Esophagus mucosa (tissue), 1 donor: ENCODE measurements around the gene FANCL. TPM values are rescaled to one million over a fixed set of nuclear protein-coding genes. Genes with fewer than 3 reads are reported as not detected.
"Not testable (repeated sequence)": the region's sequence is repeated elsewhere in the genome, so short reads cannot be mapped to it uniquely, and the experiment has no call there.

Source experiments
- ATAC-seq: fragments of 200-7000 bp; cut with Tn5 transposase; one replicate; pipeline ENCODE4 v1.9.1; 2020
- total RNA-seq: library from RNA; stranded (reverse); gene quantifications from one replicate; pipeline ENCODE4 v1.2.4, GENCODE V29; 2023
- donor health status: DM: yes; HTN: yes; CAD: no.

FANCL gene
- total RNA-seq = 9.2 TPM

DNA sequence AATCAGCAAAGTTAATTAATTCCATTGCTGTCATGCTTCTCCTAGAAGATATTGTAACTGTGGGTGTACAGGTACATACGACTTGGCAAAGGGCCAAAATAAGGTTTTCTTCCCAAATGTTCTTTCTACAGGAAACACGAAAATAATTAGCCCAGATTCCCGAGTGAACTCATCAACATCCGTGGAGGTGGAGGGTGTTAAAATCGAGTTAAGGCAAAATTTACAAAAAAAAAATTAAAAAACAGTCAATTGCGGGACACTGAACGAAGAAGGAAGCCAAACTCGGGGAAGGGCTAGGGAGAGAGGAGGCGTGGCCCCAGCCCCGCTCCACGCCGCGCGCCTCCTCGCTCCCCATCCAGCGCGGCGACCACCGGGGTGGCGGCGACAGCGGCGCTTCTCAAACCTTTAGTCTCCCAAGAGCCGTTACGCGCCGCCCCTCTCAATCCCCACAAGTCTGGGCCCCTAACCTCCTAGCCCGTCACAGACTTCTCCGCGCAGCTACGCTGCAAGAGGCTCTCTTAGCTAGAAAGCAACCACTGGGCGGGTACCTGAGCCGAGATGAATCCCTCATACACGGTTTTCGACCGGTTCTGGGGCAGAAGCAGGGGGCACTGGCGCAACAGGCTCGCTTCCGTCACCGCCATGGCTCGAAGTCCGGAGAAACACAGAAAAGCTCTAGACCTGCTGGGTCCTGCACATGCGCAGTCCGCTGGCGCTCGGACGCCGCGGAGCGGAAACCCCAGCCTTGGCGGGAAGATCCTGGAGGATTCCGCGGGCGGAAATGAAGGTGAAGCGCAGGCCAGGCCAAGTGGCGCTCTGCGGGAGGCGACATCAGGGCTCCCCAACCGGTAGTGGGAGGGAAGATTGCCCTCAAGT is at the start of gene FANCL:
FANCL (minus strand) TSS at position 656 of the 876 bp plus-strand sequence; CDS start at position 644, 12 bp downstream.
- ATAC-seq = peak; percentile 91

DNA sequence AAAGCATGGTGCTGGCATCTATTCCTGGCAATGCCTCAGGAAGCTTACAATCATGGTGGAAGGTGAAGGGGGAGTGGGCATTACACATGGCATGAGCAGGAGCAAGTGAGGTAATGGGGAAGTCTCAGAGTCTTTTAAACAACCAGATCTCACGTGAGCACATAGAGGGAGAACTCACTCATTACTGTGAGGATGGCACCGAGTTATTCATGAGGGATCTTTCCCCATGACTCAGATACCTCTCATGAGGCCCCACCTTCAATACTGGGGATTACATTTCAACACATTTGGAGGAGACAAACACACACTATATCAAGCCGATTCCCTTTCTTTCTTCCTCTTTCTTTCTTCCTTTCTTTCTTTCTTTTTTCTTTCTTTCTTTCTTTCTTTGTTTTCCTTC is 47.9 kb upstream of the FANCL start:
- peak; percentile 94 for ATAC-seq

DNA sequence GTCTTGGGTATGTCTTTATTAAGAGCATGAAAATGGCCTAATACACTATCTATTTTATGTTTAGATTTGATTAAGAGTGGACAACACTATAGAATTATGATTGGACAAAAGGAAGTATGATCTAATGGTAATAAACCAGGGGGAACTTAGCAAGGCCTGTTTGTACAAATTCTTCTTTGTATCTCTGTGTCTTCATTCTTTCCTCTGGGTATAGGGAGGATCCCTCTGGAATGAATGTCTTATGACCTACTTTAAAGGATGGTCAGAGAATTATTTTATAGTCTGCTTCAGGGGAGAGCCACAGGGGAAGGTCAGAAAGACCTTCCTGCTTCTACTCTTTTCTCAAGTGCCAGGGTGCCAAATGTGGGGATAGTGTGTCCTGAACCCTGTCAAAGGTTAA is 42.8 kb upstream of the FANCL start:
- ATAC-seq = no peak

DNA sequence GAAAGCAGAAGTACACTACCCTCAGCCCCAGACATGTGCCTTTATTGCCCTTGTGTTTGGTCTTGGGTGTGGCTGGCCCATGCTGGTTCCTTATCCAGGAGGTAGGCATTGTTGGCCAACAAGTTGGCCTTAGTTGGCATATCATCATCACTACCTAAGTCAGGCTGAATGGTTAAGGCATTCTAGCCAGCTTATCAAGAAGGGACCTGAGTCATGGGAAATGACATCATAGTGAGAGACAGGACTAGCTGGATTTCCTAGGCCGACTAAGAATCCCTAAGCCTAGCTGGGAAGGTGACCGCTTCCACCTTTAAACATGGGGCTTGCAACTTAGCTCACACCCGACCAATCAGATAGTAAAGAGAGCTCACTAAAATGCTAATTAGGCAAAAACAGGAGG is 34.0 kb upstream of the FANCL start:
- peak; percentile 93 for ATAC-seq

DNA sequence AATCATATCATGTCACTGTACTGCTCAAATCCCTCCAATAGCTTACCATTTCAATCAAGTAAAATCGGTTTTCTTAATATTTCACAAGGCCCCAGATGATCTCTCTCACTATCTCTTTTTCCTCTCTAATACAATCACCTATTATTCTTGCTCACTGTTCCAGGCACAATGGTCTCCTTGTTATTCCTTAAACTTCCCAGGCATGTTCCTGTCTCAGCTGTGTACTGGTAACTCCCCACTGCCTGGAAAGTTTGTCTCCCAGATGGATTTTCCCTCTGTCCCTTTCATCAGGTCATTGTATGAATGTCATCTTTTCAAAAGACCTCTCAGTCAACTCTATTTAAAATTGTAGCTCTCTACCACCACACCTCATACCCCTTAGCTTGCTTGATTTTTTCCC is 30.7 kb upstream of the FANCL start:
- no peak for ATAC-seq

DNA sequence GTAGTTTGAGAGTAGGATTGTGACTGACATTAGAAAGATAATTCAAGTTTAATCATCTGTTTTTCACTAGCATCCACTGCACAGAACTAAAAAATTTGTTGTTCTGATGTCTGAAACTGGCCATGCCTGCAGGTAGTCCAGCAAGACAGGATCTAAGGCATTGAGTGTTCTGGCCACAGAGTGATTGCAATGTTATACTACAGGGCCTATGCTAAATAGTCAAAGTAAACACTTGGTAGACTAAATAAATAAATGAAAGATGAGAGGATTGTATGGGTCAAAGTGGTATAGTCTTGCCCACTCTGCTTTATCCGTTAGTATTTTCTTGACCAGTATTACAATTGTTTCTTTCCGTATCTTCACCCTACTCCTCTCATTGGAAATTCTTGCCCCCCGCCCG is 27.6 kb upstream of the FANCL start:
- ATAC-seq = no peak

DNA sequence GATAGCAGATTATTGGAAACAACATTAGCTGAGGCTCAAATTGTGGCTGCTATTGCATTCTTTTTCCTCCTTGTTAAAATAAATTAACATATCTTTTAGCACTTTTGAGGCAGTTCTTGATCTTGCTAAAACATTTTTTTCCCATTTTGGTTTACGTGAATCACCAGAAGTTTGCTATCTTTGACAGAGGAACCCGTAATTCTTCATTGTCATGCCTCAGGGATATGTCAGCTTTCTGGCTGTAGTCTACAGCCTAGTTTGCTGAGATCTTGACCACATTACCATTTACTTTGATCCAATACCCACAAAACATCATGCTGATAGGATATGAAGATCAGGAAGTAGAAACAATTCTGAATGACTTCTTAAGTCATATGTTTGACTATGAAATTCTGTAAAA is 25.1 kb upstream of the FANCL start:
- ATAC-seq = no peak

DNA sequence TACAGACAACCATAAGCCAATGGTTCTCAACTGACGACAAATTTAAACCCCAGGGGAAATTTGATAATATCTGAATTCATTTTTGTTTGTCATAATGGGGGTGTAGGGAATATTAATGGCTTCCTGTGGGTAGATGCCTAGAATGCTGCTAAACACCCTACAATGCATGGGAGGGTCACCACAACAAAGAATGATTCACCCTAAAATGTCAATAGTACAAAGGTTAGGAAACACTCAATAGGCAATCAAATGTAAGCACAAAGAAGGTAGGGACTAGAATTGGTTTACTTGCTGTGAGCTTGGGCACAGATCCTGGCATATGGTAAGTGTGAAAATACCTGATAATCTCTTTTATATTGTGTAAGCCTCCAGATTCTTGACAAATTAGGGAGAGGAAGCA is 20.1 kb upstream of the FANCL start:
- no peak for ATAC-seq

DNA sequence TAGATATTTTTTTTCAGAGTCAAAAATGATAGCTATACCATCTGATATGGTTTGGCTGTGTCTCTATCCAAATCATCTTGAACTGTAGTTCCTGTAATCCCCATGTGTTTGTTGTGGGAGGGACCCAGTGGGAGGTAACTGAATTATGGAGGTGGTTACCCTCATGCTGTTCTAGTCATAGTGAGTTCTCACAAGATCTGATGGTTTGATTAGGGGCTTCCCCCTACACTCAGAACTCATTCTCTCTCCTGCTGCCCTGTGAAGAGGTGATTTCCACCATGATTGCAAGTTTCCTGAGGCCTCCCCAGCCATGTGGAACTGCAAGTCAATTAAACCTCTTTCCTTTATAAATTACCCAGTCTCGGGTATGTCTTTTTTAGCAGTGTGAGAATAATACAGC is 17.3 kb upstream of the FANCL start:
- ATAC-seq = not testable (repeated sequence)

DNA sequence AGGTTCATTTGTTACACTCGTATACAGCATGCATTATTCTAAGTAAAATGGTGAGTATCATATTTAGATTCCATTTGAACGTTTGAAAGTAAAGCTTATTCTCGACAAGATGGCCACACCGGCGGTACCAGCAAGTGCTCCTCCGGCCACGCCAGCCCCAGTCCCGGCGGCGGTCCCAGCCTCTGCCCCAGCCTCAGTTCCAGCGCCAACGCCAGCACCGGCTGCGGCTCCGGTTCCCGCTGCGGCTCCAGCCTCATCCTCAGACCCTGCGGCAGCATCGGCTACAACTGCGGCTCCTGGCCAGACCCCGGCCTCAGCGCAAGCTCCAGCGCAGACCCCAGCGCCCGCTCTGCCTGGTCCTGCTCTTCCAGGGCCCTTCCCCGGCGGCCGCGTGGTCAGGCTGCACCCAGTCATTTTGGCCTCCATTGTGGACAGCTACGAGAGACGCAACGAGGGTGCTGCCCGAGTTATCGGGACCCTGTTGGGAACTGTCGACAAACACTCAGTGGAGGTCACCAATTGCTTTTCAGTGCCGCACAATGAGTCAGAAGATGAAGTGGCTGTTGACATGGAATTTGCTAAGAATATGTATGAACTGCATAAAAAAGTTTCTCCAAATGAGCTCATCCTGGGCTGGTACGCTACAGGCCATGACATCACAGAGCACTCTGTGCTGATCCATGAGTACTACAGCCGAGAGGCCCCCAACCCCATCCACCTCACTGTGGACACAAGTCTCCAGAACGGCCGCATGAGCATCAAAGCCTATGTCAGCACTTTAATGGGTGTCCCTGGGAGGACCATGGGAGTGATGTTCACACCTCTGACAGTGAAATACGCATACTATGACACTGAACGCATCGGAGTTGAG is 10.4 kb upstream of the FANCL start:
- ATAC-seq = not testable (repeated sequence)

DNA sequence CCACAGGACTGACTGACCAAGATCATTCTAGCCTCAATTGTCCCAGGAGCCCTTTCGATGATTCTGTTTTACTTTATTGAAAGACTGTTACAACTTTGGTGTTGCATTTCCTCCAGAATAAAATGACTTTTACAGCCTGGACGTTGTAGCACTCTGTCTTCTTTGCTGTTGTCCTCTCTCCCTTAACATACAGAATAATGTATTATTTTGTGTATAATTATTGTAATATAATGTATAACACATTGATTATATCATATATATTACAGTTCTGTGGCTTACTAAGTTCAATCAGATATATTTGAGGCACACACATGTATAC is 380 bp upstream of the FANCL start:
- no peak for ATAC-seq

DNA sequence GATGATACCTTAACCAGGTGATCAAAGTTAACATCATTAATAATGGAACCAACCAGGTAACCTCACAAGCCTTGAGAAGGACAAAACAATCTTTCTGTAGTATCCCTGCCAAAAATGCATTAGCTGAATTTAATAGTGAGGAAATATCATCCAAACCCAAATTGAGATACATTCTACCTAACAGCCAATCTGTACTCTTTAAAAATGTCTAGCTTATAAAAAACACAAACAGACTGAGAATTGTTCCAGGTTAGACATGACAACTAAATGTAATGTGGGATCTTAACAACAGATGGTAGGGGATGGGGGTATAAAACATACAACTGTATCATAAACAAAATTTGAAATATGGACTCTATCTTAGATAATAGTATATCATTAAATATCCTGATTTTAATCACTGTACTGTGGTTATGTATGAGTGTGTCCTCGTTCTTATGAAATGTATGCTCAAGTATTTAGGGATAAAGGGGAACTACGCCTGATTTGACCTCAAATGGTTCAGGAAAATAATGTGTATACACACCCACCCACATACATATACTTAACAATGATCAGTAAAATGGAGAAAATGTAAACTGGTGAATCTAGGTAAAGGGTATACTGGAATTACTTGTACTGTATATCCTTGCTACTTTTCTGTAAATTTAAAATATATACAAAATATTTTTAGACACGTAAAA is 1.7 kb downstream of the FANCL start:
- ATAC-seq = no peak

DNA sequence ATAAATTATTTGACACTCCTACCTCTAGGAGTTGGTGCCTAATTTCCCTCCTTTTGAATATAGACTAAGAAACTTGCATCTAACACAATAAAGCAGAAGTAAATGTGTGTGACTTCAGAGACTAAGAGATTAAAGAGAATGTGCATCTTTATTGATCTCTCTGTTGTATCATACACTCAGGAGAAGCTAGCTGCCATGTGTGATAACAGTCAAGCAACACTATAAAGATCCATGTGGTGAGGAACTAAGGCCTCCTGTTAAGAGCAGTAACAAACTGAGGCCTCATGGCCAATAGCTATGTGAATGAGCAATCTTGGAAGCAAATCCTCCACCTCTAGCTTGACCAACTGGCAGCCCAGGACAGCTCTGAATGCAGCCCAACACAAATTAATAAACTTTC is 3.4 kb downstream of the FANCL start:
- no peak for ATAC-seq

DNA sequence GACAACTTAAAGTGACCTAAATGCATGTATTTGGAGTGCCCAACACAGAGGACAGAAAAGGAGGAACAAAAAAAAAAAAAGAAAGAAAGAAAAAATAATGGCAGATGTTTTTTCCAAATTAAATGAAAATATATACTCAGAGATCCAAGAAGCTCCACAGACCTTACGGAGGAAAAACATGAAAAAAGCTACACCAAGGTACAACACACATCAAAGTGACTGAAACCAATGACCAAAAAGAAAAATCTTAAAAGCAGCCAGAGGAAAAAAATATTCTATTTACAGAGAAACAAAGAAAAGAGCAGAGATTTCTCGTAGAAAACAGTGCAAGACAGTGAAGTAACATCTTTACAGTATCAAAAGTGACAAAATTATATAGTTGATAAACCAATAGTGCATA is 5.1 kb downstream of the FANCL start:
- ATAC-seq = no peak

DNA sequence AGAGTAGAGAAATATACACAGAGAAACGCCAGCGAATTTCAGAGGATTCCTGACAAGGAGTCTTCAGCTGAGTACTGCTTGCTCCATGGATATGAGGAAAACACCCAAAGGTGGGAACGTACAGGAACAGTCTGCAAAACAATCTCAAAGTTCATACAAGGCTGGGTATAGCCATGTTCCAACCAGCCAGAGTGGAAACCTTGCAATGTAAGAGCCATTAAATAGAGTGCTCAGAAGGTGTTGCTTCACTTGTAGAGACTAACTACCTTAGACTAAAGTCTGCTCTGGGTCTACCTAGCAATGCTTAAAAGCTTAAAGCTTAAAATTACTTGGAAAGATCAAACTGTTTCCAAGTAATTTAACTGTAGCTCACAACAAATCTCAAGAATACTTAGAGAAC is 6.0 kb downstream of the FANCL start:
- ATAC-seq = no peak

DNA sequence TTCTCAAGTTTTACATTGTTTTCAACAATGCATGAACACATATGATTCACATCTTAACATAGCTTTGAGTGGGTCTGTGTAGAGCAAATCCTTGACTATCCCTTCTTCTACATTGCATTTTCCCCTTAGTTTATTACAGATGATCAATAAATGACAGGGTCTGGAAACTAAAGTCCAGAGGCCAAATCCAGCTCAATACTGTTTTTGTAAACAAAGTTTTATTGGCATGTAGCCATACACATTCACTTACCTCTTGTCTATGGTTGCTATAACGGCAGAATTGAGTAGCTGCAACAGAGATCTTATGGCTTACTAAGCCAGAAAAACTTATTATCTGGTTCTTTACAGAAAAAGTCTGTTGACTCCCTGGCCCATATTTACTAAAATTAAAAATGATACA is 12.8 kb downstream of the FANCL start:
- no peak for ATAC-seq

DNA sequence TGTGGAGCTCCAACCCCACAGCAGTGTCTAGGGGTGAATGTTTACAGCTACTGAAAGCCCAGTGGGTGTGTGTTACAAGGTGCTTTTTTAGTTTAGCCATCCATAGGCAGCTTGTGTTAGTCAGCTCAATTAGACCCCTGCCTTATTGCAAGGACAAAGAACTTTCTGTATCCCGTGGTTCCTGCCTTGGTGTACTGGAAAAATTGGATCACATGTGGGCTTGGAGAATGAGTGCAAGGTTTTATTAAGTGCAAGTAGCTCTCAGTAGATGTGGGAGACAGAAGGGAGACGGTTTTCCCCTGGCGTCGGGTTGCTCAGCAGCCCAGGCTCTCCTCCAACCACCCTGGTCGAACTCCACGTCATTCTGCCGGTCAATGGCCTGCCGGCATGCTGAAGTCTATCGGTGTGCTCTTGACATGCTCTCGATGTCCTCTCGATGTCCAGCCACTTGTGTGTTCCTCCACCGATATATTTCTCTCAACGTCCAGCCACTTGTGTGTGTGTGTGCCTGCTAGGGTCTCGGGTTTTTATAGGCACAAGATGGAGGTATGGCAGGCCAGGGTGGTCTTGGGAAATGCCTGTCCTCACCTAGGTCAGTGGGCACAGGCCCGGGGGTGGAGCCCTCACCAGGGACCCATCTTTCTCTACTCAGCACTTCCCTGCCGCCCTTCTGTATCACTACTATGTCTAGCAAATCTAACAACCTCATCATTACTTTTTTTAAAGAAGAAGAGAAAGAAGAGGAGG is 13.8 kb downstream of the FANCL start:
- ATAC-seq = no peak

DNA sequence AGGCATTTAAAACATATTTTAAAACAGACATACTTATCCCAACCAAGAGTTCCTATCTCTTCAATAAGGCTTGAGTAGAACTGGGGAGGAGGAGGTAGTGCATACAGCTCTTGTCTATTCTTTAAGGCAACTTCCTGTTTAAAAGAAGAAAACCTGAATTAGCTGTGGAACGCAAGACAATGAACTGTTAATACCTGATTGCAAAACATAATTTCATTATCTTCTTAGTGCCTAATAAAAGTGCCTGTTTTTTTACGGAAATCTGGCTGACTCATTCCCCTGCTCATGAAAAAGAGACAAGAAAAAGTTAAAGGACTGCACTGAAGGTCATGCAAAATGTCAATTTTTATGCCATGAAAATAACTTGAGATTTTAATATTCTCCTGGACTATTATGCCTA is 19.2 kb downstream of the FANCL start:
- no peak for ATAC-seq

DNA sequence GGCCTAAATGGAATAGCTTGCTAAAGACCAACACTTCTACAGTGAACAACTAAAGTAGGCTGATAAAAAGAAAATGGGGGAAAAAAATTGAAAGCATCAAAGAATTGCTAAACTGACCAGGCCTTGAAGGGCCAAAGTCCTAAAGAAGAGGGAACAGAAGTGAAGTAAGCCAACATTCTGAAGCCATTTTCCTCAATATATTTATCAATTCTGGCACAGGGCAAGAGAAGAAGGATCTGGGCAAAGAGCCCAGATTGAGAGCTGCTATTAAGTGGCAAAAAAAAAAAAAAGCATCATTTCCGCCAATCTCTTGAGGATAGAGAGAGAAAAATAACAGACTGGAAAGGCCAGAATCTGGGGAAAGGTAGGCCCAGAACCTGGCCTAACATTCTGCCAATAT is 25.7 kb downstream of the FANCL start:
- ATAC-seq = no peak

DNA sequence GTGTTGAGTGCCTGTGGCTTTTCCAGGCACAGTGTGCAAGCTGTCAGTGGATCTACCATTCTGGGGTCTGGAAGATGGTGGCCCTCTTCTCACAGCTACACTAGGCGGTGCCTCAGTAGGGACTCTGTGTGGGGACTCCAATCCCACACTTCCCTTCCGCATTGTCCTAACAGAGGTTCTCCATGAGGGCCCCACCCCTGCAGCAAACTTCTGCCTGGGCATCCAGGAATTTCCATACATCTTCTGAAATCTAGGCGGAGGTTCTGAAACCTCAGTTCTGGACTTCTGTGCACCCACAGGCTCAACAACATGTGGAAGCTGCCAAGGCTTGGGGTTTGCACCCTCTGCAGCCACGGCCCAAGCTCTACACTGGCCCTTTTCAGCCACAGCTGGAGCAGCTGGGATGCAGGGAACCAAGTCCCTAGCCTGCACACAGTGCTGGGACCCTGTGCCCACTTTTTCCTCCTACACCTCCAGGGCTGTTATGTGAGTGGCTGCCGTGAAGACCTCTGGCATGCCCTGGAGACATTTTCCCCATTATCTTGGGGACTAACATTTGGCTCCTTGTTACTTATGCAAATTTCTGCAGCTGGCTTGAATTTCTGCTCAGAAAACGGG is 30.1 kb downstream of the FANCL start:
- not testable (repeated sequence) for ATAC-seq

DNA sequence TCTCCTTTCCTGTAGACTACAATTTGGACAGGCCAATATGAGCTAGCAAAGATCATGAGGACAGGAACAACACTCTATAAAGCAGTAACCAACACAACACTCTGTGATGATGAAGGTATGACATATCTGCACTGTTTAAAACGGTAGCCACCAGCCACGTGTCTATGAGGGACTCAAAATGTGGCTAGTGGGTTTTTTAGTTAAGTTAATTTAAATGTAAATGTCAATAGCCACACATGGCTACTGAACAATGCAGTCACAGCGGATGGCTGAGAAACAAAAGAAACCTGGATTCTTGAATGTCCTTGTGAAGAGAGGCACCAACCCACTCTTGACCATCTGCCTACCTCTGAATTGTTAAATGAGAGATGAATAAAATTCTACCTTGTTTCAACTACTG is 33.9 kb downstream of the FANCL start:
- no peak for ATAC-seq

DNA sequence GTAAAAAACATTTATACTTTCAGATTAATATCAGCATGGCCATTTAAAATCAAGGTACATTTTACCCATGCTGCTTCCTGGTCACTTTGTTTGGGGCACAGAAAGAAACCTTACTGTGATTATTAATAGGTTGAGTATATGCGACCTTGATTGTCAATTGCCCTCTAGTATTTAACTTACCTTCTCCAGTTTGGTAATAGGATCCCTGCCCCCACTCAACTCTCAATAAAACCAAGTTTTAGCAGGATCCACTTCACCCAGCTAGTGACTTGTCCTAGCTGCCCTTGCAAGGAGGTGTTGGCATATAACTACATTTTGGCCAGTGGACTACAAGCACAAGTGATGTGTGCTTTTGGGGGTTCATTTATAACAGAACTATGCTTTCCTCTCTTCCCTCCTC is 34.3 kb downstream of the FANCL start:
- no peak for ATAC-seq
